HL-60 (cell line): ENCODE results near the gene CRBN.

Source experiments
- DNase-seq, 2 experiments: peaks; one replicate each; pipeline ENCODE4 v3.0.0-alpha.2; 2010 to 2020; ENCODE audit warnings: low read depth in 1 of 2, low spot score in 1 of 2
- H3K27ac ChIP-seq: fragments of 250-450 bp; sonication (Bioruptor Pico); replicated peaks from 2 replicates; pipeline ENCODE4 v1.5.1; 2020; ENCODE audit warnings: mild to moderate bottlenecking, moderate library complexity
- H3K27me3 ChIP-seq: fragments of 250-450 bp; sonication (Bioruptor Pico); 2 replicates; pipeline ENCODE4 v1.5.1; 2021; ENCODE audit warnings: mild to moderate bottlenecking, moderate library complexity; ENCODE audit not compliant: insufficient read depth, poor library complexity, severe bottlenecking
- H3K4me3 ChIP-seq: replicated peaks from 2 replicates; pipeline ENCODE4 v1.5.1; 2011; ENCODE audit warnings: mild to moderate bottlenecking, control low read depth, low read length; ENCODE audit not compliant: insufficient read depth
- GABPA ChIP-seq: IDR thresholded peaks from 2 replicates; pipeline ENCODE4 v1.6.1; 2012; ENCODE audit warnings: low read depth
- POLR2AphosphoS5 ChIP-seq: IDR thresholded peaks from 2 replicates; pipeline ENCODE4 v1.6.1; 2012; ENCODE audit warnings: low read depth
- SPI1 ChIP-seq: IDR thresholded peaks from 2 replicates; pipeline ENCODE4 v1.6.1; 2012; ENCODE audit warnings: low read depth, mild to moderate bottlenecking, borderline replicate concordance
- TF ChIP-seq, protein P1 (sequence below): IDR thresholded peaks from 2 replicates; pipeline ENCODE4 v1.6.1; 2012; ENCODE audit warnings: low read depth; ENCODE audit not compliant: insufficient replicate concordance
- TF ChIP-seq, protein P2 (sequence below): IDR thresholded peaks from one replicate; pipeline ENCODE4 v1.5.1; 2011; ENCODE audit warnings: low read length, control low read depth, inconsistent platforms; ENCODE audit not compliant: insufficient read depth

CRBN gene

DNA sequence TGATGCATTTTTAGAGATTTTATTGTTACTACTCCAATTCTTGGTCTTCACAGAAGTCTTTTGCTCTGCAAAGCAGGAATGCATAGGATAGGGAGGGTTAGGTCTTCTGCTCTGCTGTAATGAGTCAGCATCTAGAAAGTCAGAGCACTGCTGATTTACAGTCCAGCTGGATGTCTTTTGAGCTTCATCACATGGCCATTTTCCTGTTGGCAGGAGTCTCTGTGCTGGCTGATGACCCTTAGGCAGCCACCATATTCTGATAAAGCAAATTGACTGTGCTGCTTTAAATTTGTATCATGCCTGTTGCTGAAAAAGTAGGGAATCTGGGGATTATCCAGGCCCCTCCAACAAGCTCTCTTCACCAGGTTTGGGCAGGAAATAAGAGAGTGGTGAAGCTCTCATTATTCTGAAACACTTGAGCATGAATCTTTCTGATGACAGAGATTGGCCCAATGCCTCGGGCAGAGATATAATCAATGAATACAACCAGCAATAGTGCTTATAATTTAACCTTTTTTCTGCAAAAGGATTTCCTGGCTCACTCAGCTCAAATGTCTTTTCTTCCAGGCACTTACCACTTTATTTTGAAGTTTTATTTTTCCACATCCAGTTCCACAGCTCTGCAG is 9.7 kb upstream of the CRBN start:
- Histone ChIP-seq H3K27me3 (peaks cover 3% of the 10 kb centered on the region), H3K27ac (no peak overlapping the region), H3K4me3 (no peak overlapping the region)
- no peak for DNase-seq
- TF ChIP-seq SPI1 (no peak), POLR2AphosphoS5 (no peak), GABPA (no peak)
- TF ChIP-seq, protein P1, sequence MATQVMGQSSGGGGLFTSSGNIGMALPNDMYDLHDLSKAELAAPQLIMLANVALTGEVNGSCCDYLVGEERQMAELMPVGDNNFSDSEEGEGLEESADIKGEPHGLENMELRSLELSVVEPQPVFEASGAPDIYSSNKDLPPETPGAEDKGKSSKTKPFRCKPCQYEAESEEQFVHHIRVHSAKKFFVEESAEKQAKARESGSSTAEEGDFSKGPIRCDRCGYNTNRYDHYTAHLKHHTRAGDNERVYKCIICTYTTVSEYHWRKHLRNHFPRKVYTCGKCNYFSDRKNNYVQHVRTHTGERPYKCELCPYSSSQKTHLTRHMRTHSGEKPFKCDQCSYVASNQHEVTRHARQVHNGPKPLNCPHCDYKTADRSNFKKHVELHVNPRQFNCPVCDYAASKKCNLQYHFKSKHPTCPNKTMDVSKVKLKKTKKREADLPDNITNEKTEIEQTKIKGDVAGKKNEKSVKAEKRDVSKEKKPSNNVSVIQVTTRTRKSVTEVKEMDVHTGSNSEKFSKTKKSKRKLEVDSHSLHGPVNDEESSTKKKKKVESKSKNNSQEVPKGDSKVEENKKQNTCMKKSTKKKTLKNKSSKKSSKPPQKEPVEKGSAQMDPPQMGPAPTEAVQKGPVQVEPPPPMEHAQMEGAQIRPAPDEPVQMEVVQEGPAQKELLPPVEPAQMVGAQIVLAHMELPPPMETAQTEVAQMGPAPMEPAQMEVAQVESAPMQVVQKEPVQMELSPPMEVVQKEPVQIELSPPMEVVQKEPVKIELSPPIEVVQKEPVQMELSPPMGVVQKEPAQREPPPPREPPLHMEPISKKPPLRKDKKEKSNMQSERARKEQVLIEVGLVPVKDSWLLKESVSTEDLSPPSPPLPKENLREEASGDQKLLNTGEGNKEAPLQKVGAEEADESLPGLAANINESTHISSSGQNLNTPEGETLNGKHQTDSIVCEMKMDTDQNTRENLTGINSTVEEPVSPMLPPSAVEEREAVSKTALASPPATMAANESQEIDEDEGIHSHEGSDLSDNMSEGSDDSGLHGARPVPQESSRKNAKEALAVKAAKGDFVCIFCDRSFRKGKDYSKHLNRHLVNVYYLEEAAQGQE, result no peak
- TF ChIP-seq, protein P2, sequence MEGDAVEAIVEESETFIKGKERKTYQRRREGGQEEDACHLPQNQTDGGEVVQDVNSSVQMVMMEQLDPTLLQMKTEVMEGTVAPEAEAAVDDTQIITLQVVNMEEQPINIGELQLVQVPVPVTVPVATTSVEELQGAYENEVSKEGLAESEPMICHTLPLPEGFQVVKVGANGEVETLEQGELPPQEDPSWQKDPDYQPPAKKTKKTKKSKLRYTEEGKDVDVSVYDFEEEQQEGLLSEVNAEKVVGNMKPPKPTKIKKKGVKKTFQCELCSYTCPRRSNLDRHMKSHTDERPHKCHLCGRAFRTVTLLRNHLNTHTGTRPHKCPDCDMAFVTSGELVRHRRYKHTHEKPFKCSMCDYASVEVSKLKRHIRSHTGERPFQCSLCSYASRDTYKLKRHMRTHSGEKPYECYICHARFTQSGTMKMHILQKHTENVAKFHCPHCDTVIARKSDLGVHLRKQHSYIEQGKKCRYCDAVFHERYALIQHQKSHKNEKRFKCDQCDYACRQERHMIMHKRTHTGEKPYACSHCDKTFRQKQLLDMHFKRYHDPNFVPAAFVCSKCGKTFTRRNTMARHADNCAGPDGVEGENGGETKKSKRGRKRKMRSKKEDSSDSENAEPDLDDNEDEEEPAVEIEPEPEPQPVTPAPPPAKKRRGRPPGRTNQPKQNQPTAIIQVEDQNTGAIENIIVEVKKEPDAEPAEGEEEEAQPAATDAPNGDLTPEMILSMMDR, result no peak

DNA sequence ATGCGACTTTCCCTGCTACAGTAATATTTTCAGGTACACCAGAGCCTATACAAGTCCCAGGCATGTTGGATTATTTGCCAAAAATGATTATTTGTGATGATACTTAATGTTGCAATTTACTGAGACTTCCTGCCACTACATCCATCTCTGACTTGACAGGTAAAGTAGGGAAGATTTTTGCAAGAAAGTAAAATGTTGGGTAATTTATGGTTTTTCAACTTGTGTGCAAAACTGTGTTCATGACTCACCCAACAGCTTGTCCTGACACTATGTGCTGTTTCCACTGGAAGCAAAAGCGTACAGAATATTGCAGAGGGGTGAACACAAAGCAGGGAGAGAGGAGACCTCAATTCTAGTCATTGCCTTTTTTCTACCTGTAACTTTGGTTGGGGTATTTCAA is 5.4 kb upstream of the CRBN start:
- Histone ChIP-seq H3K4me3 (no peak overlapping the region), H3K27ac (no peak overlapping the region), H3K27me3 (no peaks in the 10 kb centered on the region)
- peak in 1 of 2 experiments; percentile 82 for DNase-seq
- TF ChIP-seq GABPA (no peak), POLR2AphosphoS5 (no peak)
- TF ChIP-seq, protein P1, result no peak
- TF ChIP-seq, protein P2, result no peak

DNA sequence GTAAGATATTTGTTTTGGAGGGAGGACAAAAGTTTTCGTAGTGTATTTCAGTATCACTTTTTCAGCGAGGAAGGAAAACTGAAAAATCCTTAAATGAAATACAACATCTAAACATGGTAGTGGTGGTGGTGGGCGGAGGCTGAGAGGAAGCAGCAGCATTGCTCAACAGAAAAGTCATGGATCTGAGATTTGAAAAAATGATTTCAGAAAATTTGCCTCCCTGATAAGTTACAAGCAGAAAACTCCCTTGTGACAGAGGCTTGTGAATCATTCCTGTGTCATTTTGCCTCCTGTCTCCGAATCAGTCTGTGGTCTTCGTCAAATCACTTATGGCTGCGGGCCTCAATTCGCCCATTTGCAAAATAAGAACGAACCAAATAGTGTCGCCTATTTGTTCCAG is 965 bp upstream of the CRBN start:
- no peak overlapping the region for H3K4me3 ChIP-seq
- H3K27me3 ChIP-seq, result no peaks in the 10 kb centered on the region
- H3K27ac ChIP-seq, result no peak overlapping the region
- no peak for DNase-seq
- TF ChIP-seq POLR2AphosphoS5 (no peak), SPI1 (no peak)
- TF ChIP-seq, protein P1, result no peak
- TF ChIP-seq, protein P2, result no peak
